HG02938 (cell line): ENCODE data around the gene POU5F2.

Source experiments
- ATAC-seq: cut with Tn5 transposase; IDR thresholded peaks from one replicate; pipeline ENCODE4 v1.9.1; 2021; ENCODE audit warnings: mild to moderate bottlenecking, moderate library complexity; ENCODE audit not compliant: unreplicated experiment

The POU5F2 gene

GRCh38 chr5:93717162-93717561 is 24.2 kb downstream of the POU5F2 start:
- no peak for ATAC-seq

GRCh38 chr5:93716453-93716852 is 24.9 kb downstream of the POU5F2 start:
- ATAC-seq: no peak

GRCh38 chr5:93715761-93716160 is 25.6 kb downstream of the POU5F2 start:
- ATAC-seq: no peak

- no peak for ATAC-seq
Measured at GRCh38 chr5:93715327-93715726, 26.1 kb downstream of the POU5F2 start.

GRCh38 chr5:93708442-93708841 is 33.0 kb downstream of the POU5F2 start:
- ATAC-seq: no peak

GRCh38 chr5:93705896-93706295 is 35.5 kb downstream of the POU5F2 start:
- ATAC-seq: no peak

GRCh38 chr5:93704996-93705395 is 36.4 kb downstream of the POU5F2 start:
- ATAC-seq: no peak

GRCh38 chr5:93691997-93692396 is 49.4 kb downstream of the POU5F2 start:
- no peak for ATAC-seq
